Esophagus muscularis mucosa (tissue), 4 donors: ENCODE results near the gene KCTD16. TPM values are rescaled to one million over a fixed set of nuclear protein-coding genes. Genes with fewer than 3 reads are reported as not detected.

Experiments used
- DNase-seq: peaks from one replicate; pipeline ENCODE4 v3.0.0-alpha.2; 2017; ENCODE audit errors: extremely low spot score
- H3K27ac ChIP-seq, 4 donors: fragments of 200-600 bp; sonication (generic); replicated peaks in 1 of 4; 1 replicate in 3 of 4; 2 replicates in 1 of 4; pipeline ENCODE4 v1.5.1; 2016 to 2019; ENCODE audit warnings: mild to moderate bottlenecking in 1 of 4
- H3K27me3 ChIP-seq, 4 donors: fragments of 200-600 bp; sonication (generic); one replicate each; pipeline versions ENCODE4 v1.5.1 to v1.6.0; 2016 to 2019
- H3K36me3 ChIP-seq, 4 donors: fragments of 200-600 bp; sonication (generic); one replicate each; pipeline ENCODE4 v1.5.1; 2016 to 2019
- H3K4me1 ChIP-seq, 4 donors: fragments of 200-600 bp; sonication (generic); one replicate each; pipeline ENCODE4 v1.5.1; 2016 to 2019
- H3K4me3 ChIP-seq, 4 donors: fragments of 200-600 bp; sonication (generic); 1 replicate in 2 of 4; 2 replicates in 2 of 4; pipeline ENCODE4 v1.5.1; 2016 to 2019; ENCODE audit warnings: mild to moderate bottlenecking in 4 of 4, moderate library complexity in 1 of 4
- H3K9me3 ChIP-seq, 4 donors: fragments of 200-600 bp; sonication (generic); 1 replicate in 3 of 4; 2 replicates in 1 of 4; pipeline ENCODE4 v1.5.1; 2016 to 2019
- CTCF ChIP-seq, 3 experiments: fragments of 200-600 bp in 2 of 3; fragments of 450-650 bp in 1 of 3; sonication (generic) in 2 of 3; IDR thresholded peaks; one replicate each; pipeline ENCODE4 v1.5.1; 2017 to 2019; ENCODE audit warnings: antibody characterized with exemption in 3 of 3, mild to moderate bottlenecking in 2 of 3, moderate library complexity in 1 of 3
- EP300 ChIP-seq: sonication (generic); formaldehyde crosslinking; IDR thresholded peaks from one replicate; pipeline ENCODE4 v1.6.1; 2017; ENCODE audit warnings: antibody characterized with exemption
- POLR2A ChIP-seq: fragments of 450-650 bp; IDR thresholded peaks from one replicate; pipeline ENCODE4 v1.6.1; 2017; ENCODE audit warnings: antibody characterized with exemption, moderate library complexity, mild to moderate bottlenecking, low read depth
- POLR2AphosphoS5 ChIP-seq, 2 donors: sonication (generic); formaldehyde crosslinking; IDR thresholded peaks; one replicate each; pipeline ENCODE4 v1.6.1; 2017; ENCODE audit warnings: antibody characterized with exemption in 2 of 2
- WGBS: methylation state at CpG from one replicate; pipeline ENCODE4 v1.1.5; 2018; 5-methylcytosine and 5-hydroxymethylcytosine counted together
- intact Hi-C: fragments of 100-400 bp; cut with DNase I; formaldehyde crosslinking; loops from one replicate; pipeline ENCODE4 v1.15.1; 2023
- total RNA-seq, 4 donors: library from RNA; depleted of rRNA; stranded (reverse); fragments of >200 nt; gene quantifications; one replicate each; pipeline versions ENCODE4 v1.1.0 to v1.2.1, GENCODE V29; 2016

KCTD16 gene
- total RNA-seq, 4 donors from 2014 or later, result under 0.01 to 0.11 (median under 0.01) TPM; not detected in 1

DNA sequence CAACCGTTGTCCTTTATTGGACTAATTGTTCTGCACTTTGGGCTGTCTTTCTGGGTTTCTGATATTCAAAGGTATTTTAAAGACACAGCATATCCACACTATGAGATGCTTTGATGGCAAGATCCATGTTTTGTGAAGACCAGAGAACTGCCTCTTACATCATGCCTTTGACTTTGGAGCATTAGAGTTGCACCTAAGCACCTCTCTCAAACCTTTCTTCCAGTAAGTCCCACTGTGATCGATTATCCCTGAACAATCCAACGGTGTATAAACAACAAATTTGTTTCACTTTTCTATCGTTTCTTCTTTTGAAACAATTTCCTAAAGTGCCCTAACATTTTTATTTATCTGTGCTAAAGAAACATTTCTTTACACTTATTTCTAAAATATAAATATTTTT, 144.4 kb downstream of the KCTD16 start:
- WGBS, result 85% methylated on average over 4 of the region's 4 CpGs
- TF ChIP-seq POLR2AphosphoS5 (IDR thresholded peaks at IDR 0.05) (no peak), EP300 (no peak), CTCF (IDR thresholded peaks at IDR 0.05) (no peak), POLR2A (no peak)
- no peak for DNase-seq
- H3K4me3 ChIP-seq, result no peak overlapping the region
- H3K27ac ChIP-seq, result no peak overlapping the region
- H3K9me3 ChIP-seq, result no peaks in the 10 kb centered on the region
- intact Hi-C loops, result no loop called here
- H3K4me1 ChIP-seq, result no peaks in the 10 kb centered on the region
- H3K27me3 ChIP-seq, result peaks cover 0 to 7% (median 0%) of the 10 kb centered on the region in 4 donors
- no peaks in the 10 kb centered on the region for H3K36me3 ChIP-seq

GRCh38 chr5:144315994-144316634, 145.4 kb downstream of the KCTD16 start:
- intact Hi-C loops, result no loop called here
- DNase-seq, result no peak
- Histone ChIP-seq H3K9me3 (no peaks in the 10 kb centered on the region), H3K4me1 (no peaks in the 10 kb centered on the region), H3K36me3 (no peaks in the 10 kb centered on the region), H3K27me3 (peaks cover 0 to 7% (median 0%) of the 10 kb centered on the region in 4 donors), H3K27ac (no peak overlapping the region), H3K4me3 (no peak overlapping the region)
- WGBS, result 92% methylated on average over 12 of the region's 12 CpGs
- TF ChIP-seq CTCF (IDR thresholded peaks at IDR 0.05) (no peak), EP300 (no peak), POLR2A (no peak), POLR2AphosphoS5 (IDR thresholded peaks at IDR 0.05) (no peak)

DNA sequence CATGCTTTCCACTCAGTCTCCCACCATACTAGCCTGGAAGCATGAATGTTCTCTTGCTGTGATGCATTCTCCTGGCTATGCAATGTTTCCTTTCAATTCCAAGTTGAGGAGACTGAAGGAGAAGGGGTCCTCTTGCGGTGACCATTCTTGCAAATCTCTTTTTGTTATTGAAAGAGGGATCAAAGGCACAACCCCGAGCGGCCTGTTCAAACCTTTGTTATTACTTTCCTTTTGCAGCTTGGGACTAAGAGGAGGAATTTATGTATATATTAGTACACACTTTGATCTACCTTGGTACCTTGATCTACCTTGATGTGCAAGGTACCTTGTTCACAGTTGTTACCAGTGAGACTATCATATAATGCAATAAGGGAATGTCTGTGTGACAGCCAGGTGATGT, 147.3 kb downstream of the KCTD16 start:
- intact Hi-C loops, result no loop called here
- Histone ChIP-seq H3K27ac (no peak overlapping the region), H3K27me3 (peaks cover 0 to 7% (median 0%) of the 10 kb centered on the region in 4 donors), H3K36me3 (no peaks in the 10 kb centered on the region), H3K4me1 (no peaks in the 10 kb centered on the region), H3K4me3 (no peak overlapping the region), H3K9me3 (no peaks in the 10 kb centered on the region)
- TF ChIP-seq POLR2AphosphoS5 (IDR thresholded peaks at IDR 0.05) (no peak), CTCF (IDR thresholded peaks at IDR 0.05) (no peak), EP300 (no peak), POLR2A (no peak)
- no peak for DNase-seq
- 87% methylated on average over 3 of the region's 3 CpGs for WGBS

- no peak overlapping the region for H3K27ac ChIP-seq
- no peak for DNase-seq
- peaks cover 0 to 7% (median 0%) of the 10 kb centered on the region in 4 donors for H3K27me3 ChIP-seq
- intact Hi-C loops, result no loop called here
- H3K4me3 ChIP-seq, result no peak overlapping the region
- no peaks in the 10 kb centered on the region for H3K9me3 ChIP-seq
- H3K4me1 ChIP-seq, result no peaks in the 10 kb centered on the region
- no peaks in the 10 kb centered on the region for H3K36me3 ChIP-seq
- 62% methylated on average over 4 of the region's 4 CpGs for WGBS
- TF ChIP-seq POLR2A, result no peak
- no peak for TF ChIP-seq POLR2AphosphoS5 (IDR thresholded peaks at IDR 0.05)
- TF ChIP-seq EP300, result no peak
- TF ChIP-seq CTCF (IDR thresholded peaks at IDR 0.05), result no peak
Observed at GRCh38 chr5:144318460-144318859, 147.8 kb downstream of the KCTD16 start.

DNA sequence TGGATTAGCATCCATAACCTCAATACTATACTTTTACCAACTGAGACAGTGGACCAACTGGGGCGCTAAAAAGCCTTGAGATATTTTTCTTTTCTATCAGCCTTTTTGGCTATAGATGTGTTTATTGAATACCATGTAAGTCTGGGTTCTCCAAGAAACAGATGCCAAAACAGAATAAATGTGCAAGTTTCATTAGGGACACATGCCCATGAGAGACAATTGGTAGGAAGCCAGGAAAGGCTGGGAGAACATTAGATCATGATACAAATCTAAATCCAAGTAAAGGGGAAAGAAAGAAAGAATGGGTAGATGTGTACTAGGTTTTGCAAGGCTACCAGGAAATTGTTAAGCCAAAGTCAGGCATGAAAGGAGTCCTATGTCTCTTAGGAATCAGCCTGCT, 152.5 kb downstream of the KCTD16 start:
- no peak for TF ChIP-seq CTCF (IDR thresholded peaks at IDR 0.05)
- TF ChIP-seq POLR2AphosphoS5 (IDR thresholded peaks at IDR 0.05), result no peak
- TF ChIP-seq POLR2A, result no peak
- no peak for TF ChIP-seq EP300

More for the DNA sequence above, 152.5 kb downstream of the KCTD16 start:
- 87% methylated on average over 1 of the region's 1 CpG for WGBS
- Histone ChIP-seq H3K27me3 (no peaks in the 10 kb centered on the region), H3K36me3 (no peaks in the 10 kb centered on the region), H3K27ac (no peak overlapping the region), H3K4me3 (no peak overlapping the region), H3K4me1 (no peaks in the 10 kb centered on the region), H3K9me3 (no peaks in the 10 kb centered on the region)
- intact Hi-C loops, result no loop called here
- no peak for DNase-seq
